Lower leg skin (tissue), 3 donors: ENCODE results near the gene DIP2A.

ENCODE experiments used
- POLR2A ChIP-seq, 2 donors: fragments of 450-650 bp; IDR thresholded peaks; one replicate each; pipeline ENCODE4 v1.6.1; 2016 to 2017; ENCODE audit warnings: antibody characterized with exemption in 2 of 2, mild to moderate bottlenecking in 1 of 2, moderate library complexity in 1 of 2
- TF ChIP-seq, protein P1 (sequence below), 3 donors: fragments of 450-650 bp; IDR thresholded peaks; one replicate each; pipeline ENCODE4 v1.5.1; 2016; ENCODE audit warnings: antibody characterized with exemption in 3 of 3, mild to moderate bottlenecking in 3 of 3, moderate library complexity in 2 of 3

- TF ChIP-seq, protein P1, sequence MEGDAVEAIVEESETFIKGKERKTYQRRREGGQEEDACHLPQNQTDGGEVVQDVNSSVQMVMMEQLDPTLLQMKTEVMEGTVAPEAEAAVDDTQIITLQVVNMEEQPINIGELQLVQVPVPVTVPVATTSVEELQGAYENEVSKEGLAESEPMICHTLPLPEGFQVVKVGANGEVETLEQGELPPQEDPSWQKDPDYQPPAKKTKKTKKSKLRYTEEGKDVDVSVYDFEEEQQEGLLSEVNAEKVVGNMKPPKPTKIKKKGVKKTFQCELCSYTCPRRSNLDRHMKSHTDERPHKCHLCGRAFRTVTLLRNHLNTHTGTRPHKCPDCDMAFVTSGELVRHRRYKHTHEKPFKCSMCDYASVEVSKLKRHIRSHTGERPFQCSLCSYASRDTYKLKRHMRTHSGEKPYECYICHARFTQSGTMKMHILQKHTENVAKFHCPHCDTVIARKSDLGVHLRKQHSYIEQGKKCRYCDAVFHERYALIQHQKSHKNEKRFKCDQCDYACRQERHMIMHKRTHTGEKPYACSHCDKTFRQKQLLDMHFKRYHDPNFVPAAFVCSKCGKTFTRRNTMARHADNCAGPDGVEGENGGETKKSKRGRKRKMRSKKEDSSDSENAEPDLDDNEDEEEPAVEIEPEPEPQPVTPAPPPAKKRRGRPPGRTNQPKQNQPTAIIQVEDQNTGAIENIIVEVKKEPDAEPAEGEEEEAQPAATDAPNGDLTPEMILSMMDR (IDR thresholded peaks at IDR 0.05), result no peak
- TF ChIP-seq POLR2A (IDR thresholded peaks at IDR 0.05), result no peak
These were observed 15.7 kb downstream of the DIP2A start for GRCh38 chr21:46474382-46474781.
